Transverse colon (tissue), 4 donors: ENCODE measurements around the gene GID4.

ENCODE experiments used
- CTCF ChIP-seq, 5 experiments: fragments of 200-600 bp in 3 of 5; fragments of 450-650 bp in 2 of 5; sonication (generic) in 3 of 5; IDR thresholded peaks; 1 replicate in 2 of 5; 2 replicates in 3 of 5; pipeline ENCODE4 v1.5.1; 2016 to 2017; ENCODE audit warnings: antibody characterized with exemption in 5 of 5, inconsistent platforms in 3 of 5, mild to moderate bottlenecking in 2 of 5, moderate library complexity in 1 of 5
- EP300 ChIP-seq: sonication (generic); formaldehyde crosslinking; IDR thresholded peaks from one replicate; pipeline ENCODE4 v1.6.1; 2017; ENCODE audit warnings: antibody characterized with exemption, low read depth
- POLR2A ChIP-seq: fragments of 450-650 bp; IDR thresholded peaks from one replicate; pipeline ENCODE4 v1.6.1; 2016; ENCODE audit warnings: antibody characterized with exemption, mild to moderate bottlenecking, moderate library complexity
- POLR2AphosphoS5 ChIP-seq, 3 donors: sonication (generic); formaldehyde crosslinking; IDR thresholded peaks; one replicate each; pipeline ENCODE4 v1.6.1; 2016; ENCODE audit warnings: antibody characterized with exemption in 3 of 3

GRCh38 chr17:17993366-17993765 lies 45.8 kb upstream of the GID4 start:
- TF ChIP-seq CTCF (IDR thresholded peaks at IDR 0.05) = no peak
- no peak for TF ChIP-seq EP300
- TF ChIP-seq POLR2A = no peak
- no peak for TF ChIP-seq POLR2AphosphoS5 (IDR thresholded peaks at IDR 0.05)
